GM13976 (cell line): ENCODE data around the gene RRP1B.
"Not testable (repeated sequence)": the region's sequence is repeated elsewhere in the genome, so short reads cannot be mapped to it uniquely, and the experiment has no call there.

ENCODE experiments used
- DNase-seq: peaks from one replicate; pipeline ENCODE4 v3.0.0; 2012; ENCODE audit warnings: low spot score
- in situ Hi-C: fragments of 300-500 bp; cut with MboI; formaldehyde crosslinking; loops from one replicate; pipeline ENCODE4 v1.12.0; 2022; ENCODE audit warnings: low sequenced_read_pairs, mixed read lengths, inconsistent platforms; ENCODE audit not compliant: unreplicated experiment
- TF ChIP-seq, protein P1 (sequence below): IDR thresholded peaks from 2 replicates; pipeline ENCODE4 v1.5.1; 2012; ENCODE audit warnings: borderline replicate concordance, mild to moderate bottlenecking; ENCODE audit not compliant: insufficient read depth; ENCODE audit errors: extremely low read depth, missing control alignments, control extremely low read depth

RRP1B gene

DNA sequence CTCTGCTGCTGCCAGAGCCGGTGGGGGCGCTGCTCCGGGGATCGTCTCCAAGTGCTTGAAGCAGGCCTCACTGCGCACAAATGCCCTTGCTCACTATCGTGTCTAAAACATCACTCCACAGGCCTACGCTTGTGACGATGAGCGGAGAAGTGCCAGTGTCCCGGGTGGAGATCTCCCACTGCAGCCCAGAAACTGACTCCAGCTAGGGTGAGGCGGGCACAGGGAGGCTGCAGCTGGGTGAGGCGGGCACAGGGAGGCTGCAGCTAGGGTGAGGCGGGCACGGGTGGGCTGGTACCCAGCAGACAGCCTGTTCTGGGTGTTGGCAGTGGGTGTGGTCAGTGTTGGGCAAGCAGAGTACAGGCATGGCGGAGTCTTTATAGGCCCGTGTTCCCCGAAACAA, 36.9 kb downstream of the RRP1B start:
- in situ Hi-C loops, result no loop called here
- TF ChIP-seq, protein P1, sequence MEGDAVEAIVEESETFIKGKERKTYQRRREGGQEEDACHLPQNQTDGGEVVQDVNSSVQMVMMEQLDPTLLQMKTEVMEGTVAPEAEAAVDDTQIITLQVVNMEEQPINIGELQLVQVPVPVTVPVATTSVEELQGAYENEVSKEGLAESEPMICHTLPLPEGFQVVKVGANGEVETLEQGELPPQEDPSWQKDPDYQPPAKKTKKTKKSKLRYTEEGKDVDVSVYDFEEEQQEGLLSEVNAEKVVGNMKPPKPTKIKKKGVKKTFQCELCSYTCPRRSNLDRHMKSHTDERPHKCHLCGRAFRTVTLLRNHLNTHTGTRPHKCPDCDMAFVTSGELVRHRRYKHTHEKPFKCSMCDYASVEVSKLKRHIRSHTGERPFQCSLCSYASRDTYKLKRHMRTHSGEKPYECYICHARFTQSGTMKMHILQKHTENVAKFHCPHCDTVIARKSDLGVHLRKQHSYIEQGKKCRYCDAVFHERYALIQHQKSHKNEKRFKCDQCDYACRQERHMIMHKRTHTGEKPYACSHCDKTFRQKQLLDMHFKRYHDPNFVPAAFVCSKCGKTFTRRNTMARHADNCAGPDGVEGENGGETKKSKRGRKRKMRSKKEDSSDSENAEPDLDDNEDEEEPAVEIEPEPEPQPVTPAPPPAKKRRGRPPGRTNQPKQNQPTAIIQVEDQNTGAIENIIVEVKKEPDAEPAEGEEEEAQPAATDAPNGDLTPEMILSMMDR, result no peak
- no peak for DNase-seq

DNA sequence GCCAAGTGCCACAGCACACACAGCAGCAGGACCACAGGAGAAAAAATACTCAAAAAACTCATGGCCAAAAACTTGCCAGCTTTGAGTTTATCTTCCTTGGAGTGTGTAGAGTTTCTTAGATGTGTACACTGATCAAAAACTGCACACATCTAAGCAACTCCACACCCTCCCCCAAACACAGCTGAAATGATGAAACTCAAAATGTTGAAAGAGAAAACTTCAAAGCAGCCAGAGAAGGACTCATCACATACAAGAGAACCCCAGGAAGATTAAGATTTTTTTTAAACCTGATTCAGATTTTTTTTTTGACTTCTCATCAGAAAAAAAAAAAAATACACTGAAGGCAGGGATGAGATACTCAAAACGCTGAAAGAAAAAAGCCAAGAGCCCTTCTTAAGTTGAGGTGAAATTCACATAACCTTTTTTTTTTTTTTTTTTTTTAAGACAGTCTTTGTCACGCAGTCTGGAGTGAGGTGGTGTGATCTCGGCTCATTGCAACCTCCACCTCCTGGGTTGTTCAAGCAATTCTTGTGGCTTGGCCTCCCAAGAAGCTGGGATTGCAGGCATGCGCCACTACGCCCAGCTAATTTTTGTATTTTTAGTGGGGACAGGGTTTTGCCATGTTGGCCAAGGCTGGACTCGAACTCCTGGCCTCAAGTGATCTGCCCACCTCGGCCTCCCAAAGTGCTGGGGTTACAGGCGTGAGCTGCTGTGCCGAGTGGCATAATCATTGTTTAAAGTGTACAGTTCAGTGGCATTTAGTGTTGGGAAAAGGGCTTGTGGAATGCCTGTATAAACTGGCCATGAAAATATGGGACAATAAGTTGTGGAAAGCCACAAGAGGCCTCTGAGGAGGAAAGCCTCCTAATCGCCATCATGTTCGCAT, 38.6 kb downstream of the RRP1B start:
- no peak for DNase-seq
- in situ Hi-C loops, result no loop called here
- TF ChIP-seq, protein P1, result no peak

DNA sequence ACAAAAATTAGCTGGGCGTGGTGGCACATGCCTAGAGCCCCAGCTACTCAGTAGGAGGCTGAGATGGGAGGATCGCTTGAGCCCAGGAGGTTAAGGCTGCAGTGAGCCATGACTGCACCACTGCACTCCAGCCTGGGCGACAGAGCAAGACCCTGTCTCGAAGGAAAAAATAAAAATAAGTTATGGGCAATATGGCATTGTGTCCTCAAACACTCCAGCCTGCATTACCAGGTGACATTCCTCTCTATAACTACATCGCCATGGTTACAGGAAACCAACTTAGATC, 40.1 kb downstream of the RRP1B start:
- DNase-seq, in situ Hi-C loops: not testable (repeated sequence)

DNA sequence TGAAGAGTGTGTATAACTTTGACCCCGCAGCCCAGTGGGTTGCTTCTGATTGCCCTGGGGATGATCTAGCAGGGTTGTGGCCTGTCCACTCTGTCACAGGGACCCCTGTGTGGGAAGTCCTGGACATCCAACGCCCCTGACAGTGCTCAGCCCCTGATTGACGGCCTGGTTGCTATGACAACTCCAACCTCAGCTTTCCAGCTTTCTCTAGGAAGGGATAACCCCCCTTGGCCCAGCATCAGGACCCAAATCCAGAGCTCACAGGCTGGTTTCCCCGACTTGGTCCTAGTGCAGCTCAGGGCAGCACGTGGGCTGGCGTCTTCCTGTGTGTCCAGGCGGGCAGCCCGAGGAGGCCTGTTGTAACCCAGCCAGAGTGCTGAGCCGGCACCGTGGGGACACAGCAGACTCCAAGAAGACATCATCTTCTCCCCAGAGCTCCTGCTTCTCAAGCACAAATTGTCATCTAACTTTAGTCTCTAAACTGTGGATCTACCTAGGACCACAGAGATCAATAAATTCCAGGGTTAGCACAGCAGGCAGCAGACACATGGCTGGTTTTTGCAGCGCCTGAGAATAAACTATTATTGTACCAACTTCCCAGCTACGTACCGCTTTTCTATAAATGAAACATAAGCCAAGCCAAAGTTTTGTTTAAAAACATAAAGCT, 40.7 kb downstream of the RRP1B start:
- DNase-seq, result no peak
- in situ Hi-C loops, result no loop called here
- TF ChIP-seq, protein P1, result no peak

DNA sequence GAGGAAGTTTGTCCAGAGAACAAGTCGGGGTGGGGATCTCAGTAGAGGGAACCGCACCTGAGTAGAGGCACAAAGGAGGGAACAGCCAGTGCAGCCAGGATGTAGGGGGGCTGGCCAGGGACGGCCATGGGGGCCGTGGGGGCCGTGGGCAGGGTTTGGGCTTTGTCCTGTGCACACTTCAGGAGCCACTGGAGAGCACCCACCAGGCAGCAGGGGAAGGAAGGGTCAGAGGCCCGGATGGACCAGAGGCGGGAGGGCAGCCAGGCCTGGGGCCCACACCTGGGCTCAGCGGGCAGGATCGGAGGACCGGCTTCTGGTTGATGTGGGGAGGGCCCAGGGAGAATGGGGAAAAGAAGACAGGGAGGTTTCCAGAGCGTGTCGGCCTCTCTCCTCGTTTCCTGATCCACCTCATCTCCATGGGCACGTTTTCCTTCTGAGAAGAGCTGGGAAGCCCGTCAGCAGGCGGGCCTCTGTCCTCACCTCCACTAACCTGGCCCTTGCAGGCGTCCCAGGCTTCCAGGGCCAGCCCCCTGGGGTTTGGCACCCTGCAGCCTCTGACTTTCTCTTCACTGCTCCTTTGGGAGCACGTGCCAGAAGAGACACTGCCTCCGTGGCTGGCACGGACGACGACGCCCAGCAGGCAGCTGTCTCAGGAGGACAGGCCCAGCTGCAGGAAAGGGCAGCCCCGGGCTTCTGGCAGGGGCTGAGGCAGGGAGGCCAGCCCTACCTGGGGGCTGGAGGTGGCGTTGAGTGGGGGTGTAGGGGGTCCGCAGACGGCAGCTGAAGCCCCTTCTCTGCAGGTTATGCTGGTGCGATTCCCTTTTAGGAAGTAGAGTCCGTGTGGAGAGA, 42.8 kb downstream of the RRP1B start:
- in situ Hi-C loops, result no loop called here
- no peak for DNase-seq
- TF ChIP-seq, protein P1, result no peak

DNA sequence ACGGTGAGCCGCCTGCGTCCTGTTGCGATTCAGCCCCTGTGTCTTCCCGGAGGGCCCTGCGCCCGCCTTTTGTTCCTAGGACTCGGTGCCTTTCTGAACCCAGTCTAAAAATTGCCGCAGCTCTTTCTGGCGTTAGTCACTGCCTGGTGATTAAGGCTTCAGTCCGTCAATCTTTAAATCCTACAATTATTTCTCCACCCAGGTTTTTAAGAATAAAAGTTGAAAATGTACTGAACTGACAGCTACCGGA, 43.4 kb downstream of the RRP1B start:
- in situ Hi-C loops, result no loop called here
- TF ChIP-seq, protein P1, result no peak
- no peak for DNase-seq
